Right atrium auricular region (tissue), 2 donors: ENCODE measurements around the gene CPM. TPM values are rescaled to one million over a fixed set of nuclear protein-coding genes. Genes with fewer than 3 reads are reported as not detected.
A peak's percentile ranks its signal among the peaks of the same experiment; 100 is the strongest.
"Not testable (repeated sequence)": the region's sequence is repeated elsewhere in the genome, so short reads cannot be mapped to it uniquely, and the experiment has no call there.

ENCODE experiments used
- DNase-seq: peaks from one replicate; pipeline ENCODE4 v3.0.0-alpha.2; 2019; ENCODE audit warnings: low spot score
- H3K27ac ChIP-seq, 2 donors: fragments of 200-600 bp; sonication (generic); 1 replicate in 1 of 2; 2 replicates in 1 of 2; pipeline ENCODE4 v1.5.1; 2016 to 2019
- H3K27me3 ChIP-seq, 2 donors: fragments of 200-600 bp; sonication (generic); one replicate each; pipeline versions ENCODE4 v1.5.1 to v1.6.0; 2017 to 2019
- H3K36me3 ChIP-seq: fragments of 200-600 bp; sonication (generic); one replicate; pipeline ENCODE4 v1.5.1; 2016
- H3K4me1 ChIP-seq, 2 donors: fragments of 200-600 bp; sonication (generic); one replicate each; pipeline versions ENCODE4 v1.5.1 to v1.6.0; 2017 to 2019
- H3K4me3 ChIP-seq, 2 donors: fragments of 200-600 bp; sonication (generic); 1 replicate in 1 of 2; 2 replicates in 1 of 2; pipeline ENCODE4 v1.5.1; 2017 to 2019; ENCODE audit warnings: mild to moderate bottlenecking in 1 of 2, moderate library complexity in 1 of 2
- H3K9me3 ChIP-seq, 2 donors: fragments of 200-600 bp; sonication (generic); one replicate each; pipeline ENCODE4 v1.5.1; 2019
- total RNA-seq, 2 donors: library from RNA; depleted of rRNA; stranded (reverse); fragments of >200 nt; gene quantifications; one replicate each; pipeline ENCODE4 v1.1.0, GENCODE V29; 2016
- TF ChIP-seq, protein P1 (sequence below), 2 donors: fragments of 200-600 bp; sonication (generic); IDR thresholded peaks; one replicate each; pipeline ENCODE4 v1.5.1; 2019; ENCODE audit warnings: antibody characterized with exemption in 2 of 2

Gene CPM
- total RNA-seq, 2 donors from 2014 or later, result 19.8 to 21.9 TPM

DNA sequence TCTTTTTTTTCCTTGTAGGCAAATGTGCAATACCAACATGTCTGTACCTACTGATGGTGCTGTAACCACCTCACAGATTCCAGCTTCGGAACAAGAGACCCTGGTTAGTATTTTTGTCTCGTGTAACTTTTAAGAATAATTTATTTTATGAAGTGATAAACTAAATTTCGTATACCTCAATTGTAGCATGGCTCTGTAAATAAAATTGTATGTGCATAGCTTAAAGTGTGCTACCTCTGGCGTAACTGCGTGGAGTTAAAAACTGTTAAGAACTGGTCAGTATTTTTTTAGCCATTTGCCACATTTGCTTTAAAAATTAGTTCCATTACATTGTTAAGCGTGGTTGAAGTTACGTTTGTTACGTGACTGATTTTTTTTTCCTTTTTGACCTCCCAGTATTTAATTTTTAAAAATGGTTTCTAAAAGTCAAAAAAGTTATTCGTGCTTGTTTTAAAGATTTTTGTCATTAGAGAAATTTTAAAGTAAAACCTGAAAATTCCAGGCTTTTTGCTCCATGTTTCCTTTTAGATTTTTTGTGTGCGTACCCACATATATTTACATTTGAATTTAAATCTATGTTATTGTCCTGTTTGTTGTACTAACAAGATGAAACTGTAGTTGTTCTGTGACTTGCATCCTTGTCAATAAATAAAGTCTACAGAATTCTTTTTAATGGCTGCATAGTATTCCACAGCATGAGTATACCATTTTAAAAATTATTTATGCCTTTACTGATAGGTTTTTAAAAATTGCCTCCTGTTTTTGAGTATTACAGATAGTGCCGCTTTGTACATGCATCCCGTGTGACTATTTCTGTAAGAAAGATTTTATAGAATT is 123.6 kb downstream of the CPM start:
- Histone ChIP-seq H3K9me3 (no peaks in the 10 kb centered on the region), H3K4me3 (peak overlapping the region; percentile 85 to 98), H3K36me3 (peaks cover 51% of the 10 kb centered on the region), H3K27ac (peak overlapping the region; percentile 98 to 99), H3K27me3 (no peaks in the 10 kb centered on the region), H3K4me1 (peaks cover 0 to 24% of the 10 kb centered on the region in 2 donors)
- no peak for DNase-seq
- TF ChIP-seq, protein P1, sequence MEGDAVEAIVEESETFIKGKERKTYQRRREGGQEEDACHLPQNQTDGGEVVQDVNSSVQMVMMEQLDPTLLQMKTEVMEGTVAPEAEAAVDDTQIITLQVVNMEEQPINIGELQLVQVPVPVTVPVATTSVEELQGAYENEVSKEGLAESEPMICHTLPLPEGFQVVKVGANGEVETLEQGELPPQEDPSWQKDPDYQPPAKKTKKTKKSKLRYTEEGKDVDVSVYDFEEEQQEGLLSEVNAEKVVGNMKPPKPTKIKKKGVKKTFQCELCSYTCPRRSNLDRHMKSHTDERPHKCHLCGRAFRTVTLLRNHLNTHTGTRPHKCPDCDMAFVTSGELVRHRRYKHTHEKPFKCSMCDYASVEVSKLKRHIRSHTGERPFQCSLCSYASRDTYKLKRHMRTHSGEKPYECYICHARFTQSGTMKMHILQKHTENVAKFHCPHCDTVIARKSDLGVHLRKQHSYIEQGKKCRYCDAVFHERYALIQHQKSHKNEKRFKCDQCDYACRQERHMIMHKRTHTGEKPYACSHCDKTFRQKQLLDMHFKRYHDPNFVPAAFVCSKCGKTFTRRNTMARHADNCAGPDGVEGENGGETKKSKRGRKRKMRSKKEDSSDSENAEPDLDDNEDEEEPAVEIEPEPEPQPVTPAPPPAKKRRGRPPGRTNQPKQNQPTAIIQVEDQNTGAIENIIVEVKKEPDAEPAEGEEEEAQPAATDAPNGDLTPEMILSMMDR (IDR thresholded peaks at IDR 0.05), result no peak

DNA sequence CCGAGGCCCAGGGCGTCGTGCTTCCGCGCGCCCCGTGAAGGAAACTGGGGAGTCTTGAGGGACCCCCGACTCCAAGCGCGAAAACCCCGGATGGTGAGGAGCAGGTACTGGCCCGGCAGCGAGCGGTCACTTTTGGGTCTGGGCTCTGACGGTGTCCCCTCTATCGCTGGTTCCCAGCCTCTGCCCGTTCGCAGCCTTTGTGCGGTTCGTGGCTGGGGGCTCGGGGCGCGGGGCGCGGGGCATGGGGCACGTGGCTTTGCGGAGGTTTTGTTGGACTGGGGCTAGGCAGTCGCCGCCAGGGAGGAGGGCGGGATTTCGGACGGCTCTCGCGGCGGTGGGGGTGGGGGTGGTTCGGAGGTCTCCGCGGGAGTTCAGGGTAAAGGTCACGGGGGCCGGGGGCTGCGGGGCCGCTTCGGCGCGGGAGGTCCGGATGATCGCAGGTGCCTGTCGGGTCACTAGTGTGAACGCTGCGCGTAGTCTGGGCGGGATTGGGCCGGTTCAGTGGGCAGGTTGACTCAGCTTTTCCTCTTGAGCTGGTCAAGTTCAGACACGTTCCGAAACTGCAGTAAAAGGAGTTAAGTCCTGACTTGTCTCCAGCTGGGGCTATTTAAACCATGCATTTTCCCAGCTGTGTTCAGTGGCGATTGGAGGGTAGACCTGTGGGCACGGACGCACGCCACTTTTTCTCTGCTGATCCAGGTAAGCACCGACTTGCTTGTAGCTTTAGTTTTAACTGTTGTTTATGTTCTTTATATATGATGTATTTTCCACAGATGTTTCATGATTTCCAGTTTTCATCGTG is 124.4 kb downstream of the CPM start:
- H3K9me3 ChIP-seq, result no peaks in the 10 kb centered on the region
- H3K27ac ChIP-seq, result peak overlapping the region; percentile 98 to 99
- TF ChIP-seq, protein P1 (IDR thresholded peaks at IDR 0.05), result peak in 1 of 2 donors; percentile 34
- peaks cover 0 to 24% of the 10 kb centered on the region in 2 donors for H3K4me1 ChIP-seq
- H3K27me3 ChIP-seq, result no peaks in the 10 kb centered on the region
- DNase-seq, result peak; percentile 89
- H3K36me3 ChIP-seq, result peaks cover 43% of the 10 kb centered on the region
- peak overlapping the region; percentile 85 to 98 for H3K4me3 ChIP-seq

DNA sequence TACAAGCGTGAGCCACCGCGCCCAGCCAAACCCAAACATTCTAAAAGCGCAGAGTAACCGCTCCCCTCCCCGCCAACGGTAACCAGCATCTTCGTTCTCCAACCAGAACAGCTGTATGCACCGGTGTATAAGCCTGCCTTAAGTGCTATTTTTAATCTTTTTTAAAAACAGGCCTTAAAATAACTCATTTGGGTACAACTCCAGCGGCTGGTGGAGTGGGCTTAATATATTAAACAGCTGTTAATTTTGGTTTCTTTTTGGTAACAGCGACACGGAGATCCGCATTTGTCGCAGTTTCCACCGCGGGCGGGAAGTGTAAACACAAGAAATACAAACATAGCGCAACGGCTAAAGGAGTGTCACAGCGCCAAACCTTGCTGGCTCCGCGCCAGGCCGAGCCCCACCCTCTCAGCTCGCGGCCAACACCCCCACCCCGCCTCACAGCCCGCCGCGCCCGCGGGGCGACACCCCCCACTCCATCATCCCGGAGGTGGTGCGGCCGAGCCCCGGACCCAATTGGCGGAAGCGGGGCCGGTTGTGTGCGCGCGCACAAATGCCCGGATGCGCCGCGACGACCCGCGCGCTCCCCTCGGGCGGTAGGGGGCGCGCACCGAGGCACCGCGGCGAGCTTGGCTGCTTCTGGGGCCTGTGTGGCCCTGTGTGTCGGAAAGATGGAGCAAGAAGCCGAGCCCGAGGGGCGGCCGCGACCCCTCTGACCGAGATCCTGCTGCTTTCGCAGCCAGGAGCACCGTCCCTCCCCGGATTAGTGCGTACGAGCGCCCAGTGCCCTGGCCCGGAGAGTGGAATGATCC is 125.2 kb downstream of the CPM start, which contains the start of gene MDM2:
Gene MDM2, plus strand, starts transcription at position 602 of the 812 bp plus-strand sequence. CDS start 301 bp downstream, outside the sequence.
- peak within 1 kb of the TSS; percentile 98 to 99 for H3K27ac ChIP-seq
- TF ChIP-seq, protein P1 (IDR thresholded peaks at IDR 0.05), result peak; percentile 66 to 93

DNA sequence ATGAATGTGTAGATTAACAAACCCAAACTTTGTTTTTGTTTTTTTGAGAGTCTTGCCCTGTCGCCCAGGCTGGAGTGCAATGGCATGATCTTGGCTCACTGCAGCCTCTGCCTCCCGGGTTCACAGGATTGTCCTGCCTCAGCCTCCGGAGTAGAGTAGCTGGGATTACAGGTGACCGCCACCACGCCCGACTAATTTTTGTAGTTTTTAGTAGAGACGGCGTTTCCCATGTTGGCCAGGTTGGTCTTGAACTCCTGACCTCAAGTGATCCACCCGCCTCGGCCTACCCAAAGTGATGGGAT is 125.7 kb downstream of the CPM start:
- DNase-seq, H3K9me3 ChIP-seq, H3K27me3 ChIP-seq: not testable (repeated sequence)
- Histone ChIP-seq H3K4me1 (peaks cover 0 to 24% of the 10 kb centered on the region in 2 donors), H3K4me3 (peak overlapping the region; percentile 85 to 98), H3K27ac (peak overlapping the region; percentile 98 to 99), H3K36me3 (peaks cover 30% of the 10 kb centered on the region)

More for the DNA sequence above, 125.2 kb downstream of the CPM start, which contains the start of gene MDM2:
- Histone ChIP-seq H3K4me3 (peak within 1 kb of the TSS; percentile 85 to 98), H3K9me3 (no peaks in the 10 kb centered on the region), H3K4me1 (peaks cover 0 to 24% of the 10 kb centered on the region in 2 donors), H3K36me3 (peaks cover 35% of the 10 kb centered on the region), H3K27me3 (no peaks in the 10 kb centered on the region)
- peak; percentile 94 for DNase-seq

DNA sequence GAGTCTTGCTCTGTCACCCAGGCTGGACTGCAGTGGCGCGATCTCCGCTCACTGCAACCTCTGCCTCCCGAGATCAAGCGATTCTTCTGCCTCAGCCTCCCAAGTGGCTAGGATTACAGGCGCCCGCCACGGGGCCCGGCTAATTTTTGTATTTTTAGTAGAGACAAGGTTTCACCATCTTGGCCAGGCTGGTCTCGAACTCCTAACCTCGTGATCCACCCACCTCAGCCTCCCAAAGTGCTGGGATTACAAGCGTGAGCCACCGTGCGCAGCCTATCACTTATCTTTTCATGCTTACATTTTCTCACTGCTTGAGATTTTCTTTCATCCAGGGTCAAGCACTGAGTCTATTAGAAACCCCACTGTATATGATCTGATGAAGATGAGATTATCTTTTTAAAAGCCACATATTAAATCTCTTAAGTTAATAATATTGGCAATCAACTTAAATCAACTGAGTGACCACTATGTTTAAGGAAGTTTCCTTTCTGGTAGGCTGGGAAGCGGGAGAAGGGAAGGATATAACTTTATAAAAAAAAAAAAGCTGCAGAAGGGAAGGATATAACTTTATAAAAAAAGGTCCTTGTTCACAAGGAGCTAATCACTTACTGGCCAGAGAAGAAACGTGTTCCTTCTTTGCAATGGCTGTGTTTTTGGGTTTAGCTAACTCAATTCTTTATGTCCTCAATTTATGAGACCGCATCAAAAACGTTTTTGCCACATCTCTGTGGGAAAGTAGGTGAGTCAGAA is 126.3 kb downstream of the CPM start:
- peak overlapping the region in 1 of 2 donors; percentile 99 for H3K27ac ChIP-seq
- H3K4me1 ChIP-seq, result peaks cover 0 to 22% of the 10 kb centered on the region in 2 donors
- DNase-seq, result no peak
- H3K27me3 ChIP-seq, result no peaks in the 10 kb centered on the region
- TF ChIP-seq, protein P1 (IDR thresholded peaks at IDR 0.05), result no peak
- peak overlapping the region in 1 of 2 donors; percentile 98 for H3K4me3 ChIP-seq
- H3K36me3 ChIP-seq, result peaks cover 24% of the 10 kb centered on the region
- H3K9me3 ChIP-seq, result no peaks in the 10 kb centered on the region
